ENCODE measurements around the gene MSL1. TPM values are rescaled to one million over a fixed set of nuclear protein-coding genes. Genes with fewer than 3 reads are reported as not detected.

MSL1 gene
- total and polyA plus RNA-seq, 2 of the 13 experiments (the other 11 are each of a cell fraction or from before 2014, with no cell fraction given), result 63.8 to 88.5 TPM

GRCh38 chr17:40168262-40168832, 46.6 kb downstream of the MSL1 start (continued):
- TF ChIP-seq MNT (IDR thresholded peaks at IDR 0.05), result no peak
- 0 out of 2 replicates have a peak, but pooled peaks have one; percentile 33 for TF ChIP-seq ZNF274 (CRISPR knock-in tag; IDR thresholded peaks at IDR 0.05)
- TF ChIP-seq ZNF101 (CRISPR knock-in tag; IDR thresholded peaks at IDR 0.05; ENCODE audit: borderline replicate concordance, low read depth), result no peak
- no peak for TF ChIP-seq NR2F2 (IDR thresholded peaks at IDR 0.05; ENCODE audit: borderline replicate concordance, low read depth)
- no peak for TF ChIP-seq LRRFIP1 (CRISPR knock-in tag; conservative IDR thresholded peaks at IDR 0.05)
- TF ChIP-seq RXRA (CRISPR knock-in tag; IDR thresholded peaks at IDR 0.05), result 0 out of 2 replicates have a peak, but pooled peaks have one; percentile 13
- TF ChIP-seq ZNF891 (CRISPR knock-in tag; IDR thresholded peaks at IDR 0.05), result 0 out of 2 replicates have a peak, but pooled peaks have one; percentile 27
- TF ChIP-seq ZNF652 (CRISPR knock-in tag; IDR thresholded peaks at IDR 0.05; ENCODE audit: borderline replicate concordance, low read depth), result peak; percentile 2; the same call in 1 of the 2 replicates
- TF ChIP-seq ZSCAN25 (CRISPR knock-in tag; IDR thresholded peaks at IDR 0.05), result 0 out of 2 replicates have a peak, but pooled peaks have one; percentile 54
- TF ChIP-seq PAXIP1 (CRISPR knock-in tag; conservative IDR thresholded peaks at IDR 0.05), result 0 out of 2 replicates have a peak, but pooled peaks have one; percentile 19
- 0 out of 2 replicates have a peak, but pooled peaks have one; percentile 34 for TF ChIP-seq MXD4 (CRISPR knock-in tag; IDR thresholded peaks at IDR 0.05)
- peak; percentile 49; the same call in 1 of the 2 replicates for TF ChIP-seq ZNF547 (CRISPR knock-in tag; IDR thresholded peaks at IDR 0.05)
- peak; percentile 44 for TF ChIP-seq ZNF687 (CRISPR knock-in tag; IDR thresholded peaks at IDR 0.05)
- TF ChIP-seq ZNF576 (CRISPR knock-in tag; IDR thresholded peaks at IDR 0.05), result no peak
- TF ChIP-seq ZBTB38 (CRISPR knock-in tag; IDR thresholded peaks at IDR 0.05), result 0 out of 2 replicates have a peak, but pooled peaks have one; percentile 56
- no peak for TF ChIP-seq ZBTB20 (CRISPR knock-in tag; IDR thresholded peaks at IDR 0.05; ENCODE audit: borderline replicate concordance, low read depth)
